GM23338 (cell line): Measurements from ENCODE around the gene CABLES2. TPM values are rescaled to one million over a fixed set of nuclear protein-coding genes. Genes with fewer than 3 reads are reported as not detected.

Experiments
- ATAC-seq: fragments of 200-7000 bp; cut with Tn5 transposase; 3 replicates; pipeline ENCODE4 v1.9.1; 2020
- DNase-seq: peaks from one replicate; pipeline ENCODE4 v3.0.0-alpha.2; 2015; ENCODE audit warnings: low spot score
- H2AFZ ChIP-seq: fragments of 200-600 bp; sonication (generic); 2 replicates; pipeline ENCODE4 v1.8.0; 2016; ENCODE audit warnings: antibody characterized with exemption, mild to moderate bottlenecking, moderate library complexity
- H3F3A ChIP-seq: fragments of 200-600 bp; sonication (generic); replicated peaks from 2 replicates; pipeline ENCODE4 v1.8.0; 2017; ENCODE audit warnings: antibody characterized with exemption, mixed run types, low read depth
- H3K27ac ChIP-seq: fragments of 200-600 bp; sonication (generic); 2 replicates; pipeline ENCODE4 v1.6.1; 2016; ENCODE audit warnings: low read depth
- H3K27me3 ChIP-seq: fragments of 200-600 bp; sonication (generic); 2 replicates; pipeline ENCODE4 v1.8.0; 2016; ENCODE audit warnings: mild to moderate bottlenecking, mixed run types, moderate library complexity; ENCODE audit not compliant: insufficient read depth
- H3K36me3 ChIP-seq: fragments of 200-600 bp; sonication (generic); 2 replicates; pipeline ENCODE4 v1.8.0; 2016; ENCODE audit warnings: mild to moderate bottlenecking; ENCODE audit not compliant: insufficient read depth
- H3K4me1 ChIP-seq: fragments of 200-600 bp; sonication (generic); 2 replicates; pipeline ENCODE4 v1.8.0; 2016; ENCODE audit warnings: mild to moderate bottlenecking, moderate library complexity; ENCODE audit not compliant: insufficient read depth
- H3K4me2 ChIP-seq: fragments of 200-600 bp; sonication (generic); 2 replicates; pipeline ENCODE4 v1.7.1; 2017; ENCODE audit warnings: mixed run types
- H3K4me3 ChIP-seq: fragments of 200-600 bp; sonication (generic); 2 replicates; pipeline ENCODE4 v1.6.1; 2016; ENCODE audit warnings: mixed run types
- H3K79me2 ChIP-seq: fragments of 200-600 bp; sonication (generic); replicated peaks from 2 replicates; pipeline ENCODE4 v1.8.0; 2017; ENCODE audit warnings: mild to moderate bottlenecking; ENCODE audit not compliant: insufficient read depth
- H3K9me2 ChIP-seq: fragments of 200-600 bp; sonication (generic); 2 replicates; pipeline ENCODE4 v1.8.0; 2017; ENCODE audit not compliant: insufficient read depth
- H4K20me1 ChIP-seq: fragments of 200-600 bp; sonication (generic); replicated peaks from 2 replicates; pipeline ENCODE4 v1.8.0; 2017; ENCODE audit warnings: mild to moderate bottlenecking; ENCODE audit not compliant: insufficient read depth
- H3K27ac Mint-ChIP-seq: 2 replicates; pipeline ENCODE4 v1.8.0; 2020; ENCODE audit warnings: inconsistent platforms, mild to moderate bottlenecking, moderate library complexity, mixed read lengths
- H3K27me3 Mint-ChIP-seq: 3 replicates; pipeline ENCODE4 v1.8.0; 2022; ENCODE audit warnings: low read depth, mild to moderate bottlenecking, moderate library complexity, mixed read lengths, inconsistent platforms; ENCODE audit not compliant: insufficient read depth, poor library complexity
- H3K36me3 Mint-ChIP-seq: 3 replicates; pipeline ENCODE4 v1.8.0; 2021; ENCODE audit warnings: low read depth, mild to moderate bottlenecking, inconsistent platforms, moderate library complexity, mixed read lengths
- H3K4me1 Mint-ChIP-seq: 3 replicates; pipeline ENCODE4 v1.8.0; 2020; ENCODE audit warnings: mild to moderate bottlenecking, inconsistent platforms, mixed read lengths
- H3K4me3 Mint-ChIP-seq: 3 replicates; pipeline ENCODE4 v1.8.0; 2021; ENCODE audit warnings: moderate library complexity, mild to moderate bottlenecking, inconsistent platforms, mixed read lengths
- H3K9me3 Mint-ChIP-seq: 3 replicates; pipeline ENCODE4 v1.8.0; 2020; ENCODE audit warnings: moderate library complexity, mild to moderate bottlenecking, inconsistent platforms, mixed read lengths
- CREB1 ChIP-seq: fragments of 250-450 bp; sonication (Bioruptor Pico); IDR thresholded peaks from 2 replicates; pipeline ENCODE4 v1.5.0; 2020; ENCODE audit warnings: low read depth, mild to moderate bottlenecking, moderate library complexity
- CTCF ChIP-seq, 2 experiments: fragments of 200-600 bp in 1 of 2; sonication (generic) in 1 of 2; conservative IDR thresholded peaks; 2 replicates each; pipeline versions ENCODE4 v1.5.1 to v1.6.1; 2016 to 2017; ENCODE audit warnings: antibody characterized with exemption in 2 of 2, low read depth in 2 of 2, mild to moderate bottlenecking in 2 of 2, moderate library complexity in 1 of 2
- EZH2 ChIP-seq: fragments of 200-600 bp; sonication (generic); IDR thresholded peaks from one replicate; pipeline ENCODE4 v1.8.0; 2017; ENCODE audit warnings: antibody characterized with exemption, mild to moderate bottlenecking, low read depth; ENCODE audit not compliant: unreplicated experiment
- JUNB ChIP-seq: IDR thresholded peaks from one replicate; pipeline ENCODE4 v1.6.1; 2016; ENCODE audit warnings: antibody characterized with exemption; ENCODE audit not compliant: unreplicated experiment
- NANOG ChIP-seq: IDR thresholded peaks from 2 replicates; pipeline ENCODE4 v1.6.1; 2016; ENCODE audit warnings: antibody characterized with exemption, borderline replicate concordance
- POLR2AphosphoS5 ChIP-seq: IDR thresholded peaks from 2 replicates; pipeline ENCODE4 v1.6.1; 2016; ENCODE audit warnings: antibody characterized with exemption, low read depth
- REST ChIP-seq: IDR thresholded peaks from one replicate; pipeline ENCODE4 v1.6.1; 2018; ENCODE audit warnings: antibody characterized with exemption; ENCODE audit not compliant: unreplicated experiment
- ZNF114 ChIP-seq: fragments of 250-450 bp; sonication (Bioruptor Pico); IDR thresholded peaks from 2 replicates; pipeline ENCODE4 v1.5.0; 2020; ENCODE audit warnings: mild to moderate bottlenecking, moderate library complexity
- polyA plus RNA-seq: library from polyadenylated mRNA; unstranded; fragments of >200 nt; fragmentation: Nextera tagmentation; extraction: Ambion mirVana; gene quantifications from 2 replicates; pipeline ENCODE4 v1.2.1, GENCODE V29; 2016
- total RNA-seq: library from RNA; depleted of rRNA; stranded (reverse); fragments of >200 nt; shearing (Covaris generic); gene quantifications from 2 replicates; pipeline ENCODE4 v1.2.3, GENCODE V29; 2014

CABLES2 gene
- total and polyA plus RNA-seq, 2 experiments from 2014 or later = 4.3 to 12.7 TPM

- Mint-ChIP-seq H3K9me3 (no peaks in the 10 kb centered on the region), H3K27me3 (peaks cover 18% of the 10 kb centered on the region), H3K36me3 (peaks cover 3% of the 10 kb centered on the region; the same call in 1 of the 3 replicates), H3K27ac (peak overlapping the region; percentile 94), H3K4me1 (peaks cover 47% of the 10 kb centered on the region), H3K4me3 (peak overlapping the region; percentile 48; the same call in 2 of the 3 replicates)
- TF ChIP-seq CTCF (conservative IDR thresholded peaks at IDR 0.05; ENCODE audit: low read depth in 2 of 2) (peak in 1 of 2 experiments; percentile 9; a peak in 1 of 4 replicates), NANOG (no peak), JUNB (no peak), REST (no peak), CREB1 (CRISPR knock-in tag) (peak; percentile 50; the same call in 1 of the 2 replicates), ZNF114 (CRISPR knock-in tag) (no peak; the same call in 1 of the 2 replicates), EZH2 (no peak), POLR2AphosphoS5 (no peak; the same call in 1 of the 2 replicates)
- DNase-seq = peak; percentile 96
- peak; percentile 59 for ATAC-seq
- H3K9me2 ChIP-seq = no peaks in the 10 kb centered on the region
- H3K4me1 ChIP-seq = peaks cover 47% of the 10 kb centered on the region
- peaks cover 6% of the 10 kb centered on the region for H4K20me1 ChIP-seq
- peaks cover 88% of the 10 kb centered on the region for H3K79me2 ChIP-seq
- H3K27me3 ChIP-seq = no peaks in the 10 kb centered on the region
- peak overlapping the region; percentile 99 for H3K27ac ChIP-seq
- H2AFZ ChIP-seq = no peak overlapping the region
- H3K36me3 ChIP-seq = no peaks in the 10 kb centered on the region
- H3K4me3 ChIP-seq = peak overlapping the region; percentile 41; the same call in 1 of the 2 replicates
- H3K4me2 ChIP-seq = peak overlapping the region; percentile 97
- peaks cover 28% of the 10 kb centered on the region for H3F3A ChIP-seq
Observed at GRCh38 chr20:62361799-62362589, 45.1 kb downstream of the CABLES2 start.
